Upper lobe of right lung (tissue), 1 donor: Measurements from ENCODE around the gene SUPT5H. TPM values are rescaled to one million over a fixed set of nuclear protein-coding genes. Genes with fewer than 3 reads are reported as not detected.

Experiments
- ATAC-seq: fragments of 200-7000 bp; cut with Tn5 transposase; one replicate; pipeline ENCODE4 v1.9.1; 2020; ENCODE audit warnings: mild to moderate bottlenecking, moderate library complexity
- DNase-seq: peaks from one replicate; pipeline ENCODE4 v3.0.0-alpha.2; 2020
- H3K27ac ChIP-seq: fragments of 200-600 bp; one replicate; pipeline ENCODE4 v1.8.0; 2022
- H3K27me3 ChIP-seq: fragments of 200-600 bp; one replicate; pipeline ENCODE4 v1.8.0; 2022; ENCODE audit warnings: mild to moderate bottlenecking
- H3K36me3 ChIP-seq: fragments of 200-600 bp; one replicate; pipeline ENCODE4 v1.8.0; 2022
- H3K4me1 ChIP-seq: fragments of 200-600 bp; one replicate; pipeline ENCODE4 v1.8.0; 2022
- H3K4me3 ChIP-seq: fragments of 200-600 bp; one replicate; pipeline ENCODE4 v1.8.0; 2022; ENCODE audit warnings: mild to moderate bottlenecking
- H3K9me3 ChIP-seq: fragments of 200-600 bp; one replicate; pipeline ENCODE4 v1.8.0; 2022
- intact Hi-C: fragments of 100-400 bp; cut with DNase I; formaldehyde crosslinking; loops from one replicate; pipeline ENCODE4 v1.11.0; 2022
- total RNA-seq: library from RNA; stranded (reverse); fragmentation: NEBNext Ultra II Directional; extraction: Animal tissue kit (Norgen Biotek cat#: 25700); gene quantifications from one replicate; pipeline ENCODE4 v1.2.1, GENCODE V29; 2021
- TF ChIP-seq, protein P1 (sequence below): fragments of 200-600 bp; IDR thresholded peaks from one replicate; pipeline ENCODE4 v1.8.0; 2022; ENCODE audit warnings: antibody characterized with exemption
- donor health status: DM: no; HTN: yes; CAD: no; lungs with severe emphysema.

SUPT5H gene
- total RNA-seq, 1 donor from 2014 or later: 98.4 TPM

DNA sequence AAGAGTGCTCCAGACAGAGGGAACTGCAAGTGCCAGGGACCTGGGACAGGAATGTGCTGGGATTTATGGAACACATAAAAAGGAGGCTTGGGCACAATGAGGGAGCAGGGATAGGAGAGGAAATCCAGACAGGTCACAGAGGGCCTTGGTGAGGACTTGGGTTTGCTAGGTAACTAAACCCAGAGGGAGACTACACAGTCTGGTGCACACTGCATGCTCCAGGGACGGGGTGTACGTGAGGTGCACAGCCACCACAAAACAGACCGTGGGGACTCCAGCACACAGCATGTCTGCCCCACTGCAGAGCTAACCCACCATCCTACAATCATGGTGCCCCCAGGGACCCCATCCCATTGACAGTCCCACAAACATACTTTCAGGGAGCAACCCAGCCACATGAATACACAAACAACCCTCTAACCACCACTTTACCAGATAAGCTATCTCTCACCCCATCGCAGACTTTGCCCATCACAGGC, 44.3 kb upstream of the SUPT5H start:
- H3K27me3 ChIP-seq: no peaks in the 10 kb centered on the region
- TF ChIP-seq, protein P1, sequence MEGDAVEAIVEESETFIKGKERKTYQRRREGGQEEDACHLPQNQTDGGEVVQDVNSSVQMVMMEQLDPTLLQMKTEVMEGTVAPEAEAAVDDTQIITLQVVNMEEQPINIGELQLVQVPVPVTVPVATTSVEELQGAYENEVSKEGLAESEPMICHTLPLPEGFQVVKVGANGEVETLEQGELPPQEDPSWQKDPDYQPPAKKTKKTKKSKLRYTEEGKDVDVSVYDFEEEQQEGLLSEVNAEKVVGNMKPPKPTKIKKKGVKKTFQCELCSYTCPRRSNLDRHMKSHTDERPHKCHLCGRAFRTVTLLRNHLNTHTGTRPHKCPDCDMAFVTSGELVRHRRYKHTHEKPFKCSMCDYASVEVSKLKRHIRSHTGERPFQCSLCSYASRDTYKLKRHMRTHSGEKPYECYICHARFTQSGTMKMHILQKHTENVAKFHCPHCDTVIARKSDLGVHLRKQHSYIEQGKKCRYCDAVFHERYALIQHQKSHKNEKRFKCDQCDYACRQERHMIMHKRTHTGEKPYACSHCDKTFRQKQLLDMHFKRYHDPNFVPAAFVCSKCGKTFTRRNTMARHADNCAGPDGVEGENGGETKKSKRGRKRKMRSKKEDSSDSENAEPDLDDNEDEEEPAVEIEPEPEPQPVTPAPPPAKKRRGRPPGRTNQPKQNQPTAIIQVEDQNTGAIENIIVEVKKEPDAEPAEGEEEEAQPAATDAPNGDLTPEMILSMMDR: no peak
- ATAC-seq: no peak
- no peaks in the 10 kb centered on the region for H3K9me3 ChIP-seq
- no peak for DNase-seq
- H3K4me1 ChIP-seq: peaks cover 57% of the 10 kb centered on the region
- no peak overlapping the region for H3K4me3 ChIP-seq
- peaks cover 5% of the 10 kb centered on the region for H3K36me3 ChIP-seq
- intact Hi-C loops: no loop called here
- peak overlapping the region; percentile 99 for H3K27ac ChIP-seq

DNA sequence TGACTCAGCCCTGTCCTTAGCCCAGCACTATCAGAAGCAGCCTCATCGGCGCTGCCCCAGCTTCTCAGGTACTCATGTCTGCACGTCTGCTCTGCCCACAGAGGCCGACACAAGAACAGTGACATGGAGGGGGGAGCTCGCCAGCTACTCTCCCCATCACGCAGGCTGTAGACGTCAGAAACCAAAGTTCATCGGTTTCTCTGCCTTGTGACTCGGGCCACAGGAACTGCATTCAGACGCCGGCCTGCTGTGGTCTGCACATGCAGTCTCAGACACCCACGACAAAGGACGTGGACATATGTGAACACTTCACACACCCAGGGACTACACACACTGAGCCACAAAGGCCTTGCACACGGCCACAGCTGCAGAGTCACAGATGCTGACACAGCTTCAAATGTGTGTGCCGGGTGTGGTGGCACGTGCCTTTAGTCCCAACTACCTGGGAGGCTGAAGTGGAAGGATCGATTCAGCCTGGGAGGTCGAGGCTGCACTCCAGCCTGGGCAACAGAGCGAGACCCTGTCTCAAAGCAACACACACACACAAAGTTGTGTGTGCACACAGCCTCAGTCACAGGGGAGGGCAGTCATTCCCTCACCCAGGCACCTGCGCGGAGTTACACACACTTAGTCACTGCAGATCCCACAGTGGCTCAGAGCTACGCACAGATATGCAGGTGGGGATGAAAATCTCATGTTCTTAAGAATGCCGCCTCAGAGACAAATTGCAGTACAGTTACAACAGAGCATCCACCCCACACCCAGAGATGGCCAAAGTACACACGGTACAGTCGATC, 43.6 kb upstream of the SUPT5H start:
- DNase-seq: peak; percentile 79
- ATAC-seq: peak; percentile 0
- intact Hi-C loops: no loop called here
- H3K4me3 ChIP-seq: peak overlapping the region; percentile 48
- no peaks in the 10 kb centered on the region for H3K27me3 ChIP-seq
- H3K27ac ChIP-seq: peak overlapping the region; percentile 99
- peaks cover 57% of the 10 kb centered on the region for H3K4me1 ChIP-seq
- no peaks in the 10 kb centered on the region for H3K9me3 ChIP-seq
- TF ChIP-seq, protein P1: no peak
- H3K36me3 ChIP-seq: peaks cover 5% of the 10 kb centered on the region

DNA sequence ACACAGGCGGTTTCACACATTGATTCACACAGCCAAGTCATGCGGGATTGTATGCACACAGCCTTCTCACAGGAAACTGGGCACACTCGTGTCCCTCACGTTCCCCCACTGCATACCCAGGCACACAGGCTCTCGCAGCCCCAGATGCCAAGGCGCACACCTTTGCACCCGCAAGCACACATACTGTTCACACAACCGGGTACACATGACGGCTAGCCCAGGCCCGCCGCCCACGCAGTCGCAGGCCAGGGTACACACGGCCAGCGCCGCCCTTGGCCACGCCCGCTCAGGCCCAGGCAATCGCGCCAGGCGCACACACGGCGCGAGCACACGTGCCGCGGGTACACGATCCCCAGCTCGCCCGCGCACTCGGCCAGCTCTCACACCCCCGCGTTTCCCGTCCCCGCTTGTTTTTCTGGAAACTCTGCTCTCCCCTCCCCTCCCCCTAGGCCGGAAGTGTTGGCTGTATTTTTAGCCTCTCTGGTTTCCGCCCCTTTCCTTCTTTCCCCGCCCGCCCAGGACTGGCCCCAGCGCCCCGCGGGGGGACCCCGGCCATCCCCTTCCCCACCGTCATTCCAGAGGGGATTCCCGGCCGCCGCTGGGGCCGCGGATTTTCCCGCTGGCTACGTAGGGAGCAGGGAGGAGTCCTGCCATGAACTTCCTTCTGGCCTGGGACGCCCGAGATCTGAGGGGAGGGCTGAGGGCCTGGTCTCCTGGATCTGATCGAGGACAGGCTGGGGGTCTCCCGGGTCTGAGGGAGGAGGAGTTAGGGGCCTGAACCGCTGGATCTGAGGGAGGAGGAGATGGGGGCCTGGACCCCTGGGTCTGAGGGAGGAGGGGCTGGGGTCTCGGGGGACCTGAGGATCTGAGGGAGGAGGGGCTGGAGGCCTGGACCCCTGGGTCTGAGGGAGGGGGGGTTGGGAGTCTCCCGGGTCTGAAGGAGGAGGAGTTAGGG, 42.8 kb upstream of the SUPT5H start:
- Histone ChIP-seq H3K36me3 (peaks cover 2% of the 10 kb centered on the region), H3K9me3 (no peaks in the 10 kb centered on the region), H3K4me1 (peaks cover 54% of the 10 kb centered on the region), H3K27ac (peak overlapping the region; percentile 99), H3K4me3 (peak overlapping the region; percentile 48), H3K27me3 (no peaks in the 10 kb centered on the region)
- peak; percentile 51 for ATAC-seq
- intact Hi-C loops: no loop called here
- TF ChIP-seq, protein P1: no peak
- DNase-seq: peak; percentile 97

DNA sequence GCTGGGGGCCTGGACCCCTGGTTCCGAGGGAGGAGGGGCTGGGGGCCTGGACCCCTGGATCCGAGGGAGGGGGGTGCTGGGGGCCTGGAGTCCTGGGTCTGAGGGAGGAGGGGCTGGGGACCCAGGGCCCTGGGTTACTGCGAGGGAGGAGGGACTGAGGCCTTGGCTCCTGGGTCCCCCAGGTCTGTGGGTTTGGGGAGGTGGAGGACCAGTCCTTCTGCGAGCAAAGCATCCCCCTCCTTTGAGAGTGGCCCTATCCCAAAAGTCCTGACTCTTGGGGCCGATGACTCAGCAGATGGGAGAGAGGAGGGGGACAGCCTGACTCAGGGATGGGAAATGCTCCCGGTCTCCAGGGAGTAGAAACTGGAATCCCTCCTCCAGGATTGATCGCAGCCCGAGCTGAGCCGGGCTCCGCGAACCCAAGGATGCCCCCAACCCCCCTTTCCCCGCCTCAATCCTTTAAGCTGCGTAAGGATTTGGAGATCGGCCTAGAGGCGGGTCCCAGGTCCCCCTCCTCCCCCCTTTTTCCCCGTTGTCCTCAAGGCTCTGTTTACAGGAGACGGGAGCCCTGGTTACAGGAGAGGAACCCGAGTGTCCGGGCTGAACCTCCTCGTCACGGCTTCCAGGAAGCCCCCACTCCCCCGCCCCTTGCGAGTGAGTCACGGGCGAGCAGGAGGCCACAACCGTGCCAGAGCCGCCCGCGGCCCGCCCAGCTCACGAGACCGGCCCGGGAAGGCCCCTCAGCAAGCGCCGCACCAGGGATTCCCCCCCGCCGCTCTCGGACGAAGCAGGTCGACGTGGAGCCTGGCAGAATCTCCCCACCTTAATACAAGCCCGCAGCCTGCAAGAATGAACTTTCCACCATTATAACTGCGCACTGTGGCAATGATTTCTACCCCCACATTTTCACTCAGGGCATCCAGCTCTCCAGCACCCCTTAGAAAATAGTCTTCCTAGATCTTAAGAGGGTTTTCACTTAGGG, 41.8 kb upstream of the SUPT5H start:
- DNase-seq: peak; percentile 99
- TF ChIP-seq, protein P1: no peak
- intact Hi-C loops: no loop called here
- peaks cover 45% of the 10 kb centered on the region for H3K4me1 ChIP-seq
- peak overlapping the region; percentile 99 for H3K27ac ChIP-seq
- H3K27me3 ChIP-seq: no peaks in the 10 kb centered on the region
- peaks cover 12% of the 10 kb centered on the region for H3K36me3 ChIP-seq
- ATAC-seq: peak; percentile 65
- H3K9me3 ChIP-seq: no peaks in the 10 kb centered on the region
- peak overlapping the region; percentile 48 for H3K4me3 ChIP-seq
